Colonic mucosa (tissue), 4 donors: Measurements from ENCODE around the gene MTCL1. TPM values are rescaled to one million over a fixed set of nuclear protein-coding genes. Genes with fewer than 3 reads are reported as not detected.

Experiments
- DNase-seq: peaks from one replicate; pipeline ENCODE4 v3.0.0-alpha.2; 2020
- H3K27ac ChIP-seq: fragments of 200-600 bp; one replicate; pipeline ENCODE4 v1.8.0; 2021
- H3K27me3 ChIP-seq: fragments of 200-600 bp; one replicate; pipeline ENCODE4 v1.8.0; 2021
- H3K36me3 ChIP-seq: fragments of 200-600 bp; one replicate; pipeline ENCODE4 v1.8.0; 2021
- H3K4me1 ChIP-seq: fragments of 200-600 bp; one replicate; pipeline ENCODE4 v1.8.0; 2021; ENCODE audit warnings: mild to moderate bottlenecking
- H3K4me3 ChIP-seq: fragments of 200-600 bp; one replicate; pipeline ENCODE4 v1.8.0; 2021
- H3K9ac ChIP-seq, 2 donors: one replicate each; pipeline ENCODE4 v1.7.0; 2013; ENCODE audit warnings: control low read depth in 2 of 2, low read depth in 2 of 2, low read length in 2 of 2
- H3K9me3 ChIP-seq: fragments of 200-600 bp; one replicate; pipeline ENCODE4 v1.8.0; 2021
- intact Hi-C: fragments of 100-400 bp; cut with DNase I; formaldehyde crosslinking; loops from one replicate; pipeline ENCODE4 v1.14.1; 2022
- total RNA-seq, 2 donors: library from RNA; stranded (reverse); fragmentation: NEBNext Ultra II Directional in 1 of 2; extraction: Animal tissue kit (Norgen Biotek cat#: 25700) in 1 of 2; gene quantifications; one replicate each; pipeline ENCODE4 v1.2.1, GENCODE V29; 2021
- TF ChIP-seq, protein P1 (sequence below): fragments of 200-600 bp; IDR thresholded peaks from one replicate; pipeline ENCODE4 v1.8.0; 2022; ENCODE audit warnings: antibody characterized with exemption, mild to moderate bottlenecking
- donor health status: healthy.
- donor health status: DM: no; HTN: no; CAD: no.
- donor health status: DM: no; HTN: no; CAD: no.

Gene MTCL1
- total RNA-seq, 2 donors from 2014 or later: 2.3 to 20.8 TPM

DNA sequence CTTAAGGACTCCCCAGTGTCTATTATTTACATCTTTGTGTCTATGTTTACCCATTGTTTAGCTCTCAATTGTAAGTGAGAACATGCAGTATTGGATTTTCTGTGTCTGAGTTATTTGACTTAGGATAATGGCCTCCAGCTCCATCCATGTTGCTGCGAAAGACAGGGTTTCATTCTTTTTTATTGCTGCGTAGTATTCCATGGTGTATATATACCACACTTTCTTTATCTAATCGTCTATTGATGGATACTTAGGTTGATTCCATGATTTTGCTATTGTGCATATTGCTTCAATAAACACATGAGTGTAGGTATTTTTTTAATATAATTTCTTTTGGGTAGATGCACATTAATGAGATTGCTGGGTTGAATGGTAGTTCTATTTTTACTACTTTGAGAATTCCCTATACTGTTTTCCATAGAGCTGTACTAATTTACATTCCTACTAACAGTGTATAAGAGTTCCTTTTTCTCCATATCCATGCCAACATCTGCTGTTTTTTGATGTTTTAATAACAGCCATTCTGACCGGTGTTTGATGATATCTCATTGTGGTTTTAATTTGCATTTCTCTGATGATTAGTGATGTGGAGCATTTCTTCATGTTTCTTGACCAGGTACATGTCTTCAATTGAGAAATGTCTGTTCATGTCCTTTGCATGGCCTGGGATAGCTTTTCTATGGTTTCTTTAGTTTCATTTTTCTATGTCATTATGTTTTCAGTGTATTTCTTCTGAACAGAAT, 21.8 kb downstream of the MTCL1 start:
- TF ChIP-seq, protein P1, sequence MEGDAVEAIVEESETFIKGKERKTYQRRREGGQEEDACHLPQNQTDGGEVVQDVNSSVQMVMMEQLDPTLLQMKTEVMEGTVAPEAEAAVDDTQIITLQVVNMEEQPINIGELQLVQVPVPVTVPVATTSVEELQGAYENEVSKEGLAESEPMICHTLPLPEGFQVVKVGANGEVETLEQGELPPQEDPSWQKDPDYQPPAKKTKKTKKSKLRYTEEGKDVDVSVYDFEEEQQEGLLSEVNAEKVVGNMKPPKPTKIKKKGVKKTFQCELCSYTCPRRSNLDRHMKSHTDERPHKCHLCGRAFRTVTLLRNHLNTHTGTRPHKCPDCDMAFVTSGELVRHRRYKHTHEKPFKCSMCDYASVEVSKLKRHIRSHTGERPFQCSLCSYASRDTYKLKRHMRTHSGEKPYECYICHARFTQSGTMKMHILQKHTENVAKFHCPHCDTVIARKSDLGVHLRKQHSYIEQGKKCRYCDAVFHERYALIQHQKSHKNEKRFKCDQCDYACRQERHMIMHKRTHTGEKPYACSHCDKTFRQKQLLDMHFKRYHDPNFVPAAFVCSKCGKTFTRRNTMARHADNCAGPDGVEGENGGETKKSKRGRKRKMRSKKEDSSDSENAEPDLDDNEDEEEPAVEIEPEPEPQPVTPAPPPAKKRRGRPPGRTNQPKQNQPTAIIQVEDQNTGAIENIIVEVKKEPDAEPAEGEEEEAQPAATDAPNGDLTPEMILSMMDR: no peak
- H3K9ac ChIP-seq: no peak overlapping the region
- no peak overlapping the region for H3K27ac ChIP-seq
- peaks cover 10% of the 10 kb centered on the region for H3K4me1 ChIP-seq
- DNase-seq: no peak
- H3K27me3 ChIP-seq: no peaks in the 10 kb centered on the region
- intact Hi-C loops: no loop called here
- no peak overlapping the region for H3K4me3 ChIP-seq
- no peaks in the 10 kb centered on the region for H3K36me3 ChIP-seq
- no peaks in the 10 kb centered on the region for H3K9me3 ChIP-seq

DNA sequence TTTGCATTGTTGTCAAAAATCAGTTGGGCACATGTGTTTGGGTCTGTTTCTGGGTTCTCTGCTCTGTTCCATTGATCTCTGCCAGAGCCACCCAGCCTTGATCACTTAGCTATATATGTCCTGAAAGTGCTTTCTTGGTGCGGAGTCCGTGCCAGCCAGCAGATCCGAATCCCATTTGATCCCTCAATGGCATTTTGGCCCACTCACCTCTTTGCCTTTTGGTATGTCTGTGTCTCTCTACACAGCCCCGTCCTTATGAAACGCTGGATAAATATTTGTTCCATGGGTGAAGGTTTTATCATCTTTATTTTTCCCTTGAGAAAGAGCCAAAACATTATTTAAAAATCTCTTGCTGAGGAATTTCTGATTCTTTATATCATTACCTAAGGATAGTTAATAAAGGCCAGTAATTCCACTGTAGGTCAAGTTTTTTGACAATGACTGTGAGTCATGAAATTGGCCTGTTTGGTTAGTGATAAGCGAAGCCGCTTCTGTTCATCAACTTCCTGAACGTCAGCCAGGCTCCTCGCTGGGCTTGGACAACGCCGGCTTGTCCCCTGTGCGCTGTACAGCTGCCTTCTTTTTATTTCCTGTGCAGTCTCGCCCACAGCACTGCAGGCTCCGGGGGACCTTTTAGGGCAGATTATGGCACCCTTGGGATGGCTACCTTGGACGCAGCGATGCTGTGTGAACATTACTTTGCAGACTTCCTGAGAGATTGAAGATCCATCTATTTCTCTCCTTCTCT, 24.9 kb downstream of the MTCL1 start:
- intact Hi-C loops: no loop called here
- H3K9ac ChIP-seq: no peak overlapping the region
- peak; percentile 79 for DNase-seq
- TF ChIP-seq, protein P1: no peak
- H3K9me3 ChIP-seq: no peaks in the 10 kb centered on the region
- H3K27ac ChIP-seq: peak overlapping the region; percentile 32
- no peaks in the 10 kb centered on the region for H3K36me3 ChIP-seq
- no peak overlapping the region for H3K4me3 ChIP-seq
- peaks cover 4% of the 10 kb centered on the region for H3K4me1 ChIP-seq
- H3K27me3 ChIP-seq: no peaks in the 10 kb centered on the region

DNA sequence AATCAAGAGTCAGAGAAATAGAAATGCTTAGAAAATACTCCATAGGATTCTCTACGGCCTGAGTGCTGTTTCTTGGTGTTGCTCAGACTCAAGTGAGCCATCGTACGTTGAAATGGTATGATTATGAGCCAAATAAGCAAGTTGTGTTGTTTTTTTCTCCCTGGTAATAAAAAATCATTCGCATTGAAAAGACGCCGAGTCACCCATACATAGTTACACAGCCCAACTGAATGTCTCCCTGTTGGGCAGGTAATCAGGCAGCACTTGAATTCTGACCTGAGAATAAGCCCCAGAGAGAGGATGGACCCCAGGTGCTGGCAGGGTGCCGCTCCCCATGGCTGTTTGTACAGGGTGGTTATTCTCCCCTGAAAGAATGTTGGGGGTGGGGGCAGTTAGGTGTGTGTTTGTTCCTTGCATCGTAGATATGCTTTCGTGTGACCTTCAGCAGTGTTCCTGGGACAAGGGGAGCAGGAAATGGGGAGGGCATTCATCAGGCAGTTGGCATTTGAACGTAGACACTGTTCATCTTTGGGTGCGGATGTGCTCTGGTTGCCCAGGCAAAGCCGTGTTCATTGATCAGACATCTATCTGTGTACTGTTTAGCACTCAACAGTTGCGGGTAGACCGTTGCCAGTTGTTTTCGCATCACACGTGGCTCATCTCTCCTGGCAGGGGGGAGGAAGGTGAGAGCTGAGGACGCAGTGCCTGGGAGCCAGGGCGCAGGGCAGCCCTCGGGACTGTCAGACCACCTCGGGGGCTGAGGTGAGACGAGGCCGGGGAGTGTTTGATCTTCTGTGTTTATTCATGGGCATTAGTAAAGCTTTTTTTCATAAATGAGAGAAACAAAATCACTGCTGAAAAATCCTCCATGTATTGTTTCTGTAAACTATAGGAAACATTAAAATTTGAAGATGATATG, 27.3 kb downstream of the MTCL1 start:
- intact Hi-C loops: no loop called here
- Histone ChIP-seq H3K4me3 (no peak overlapping the region), H3K36me3 (no peaks in the 10 kb centered on the region), H3K27me3 (no peaks in the 10 kb centered on the region), H3K9ac (no peak overlapping the region), H3K9me3 (no peaks in the 10 kb centered on the region), H3K4me1 (peaks cover 4% of the 10 kb centered on the region), H3K27ac (no peak overlapping the region)
- no peak for DNase-seq
- TF ChIP-seq, protein P1: no peak

DNA sequence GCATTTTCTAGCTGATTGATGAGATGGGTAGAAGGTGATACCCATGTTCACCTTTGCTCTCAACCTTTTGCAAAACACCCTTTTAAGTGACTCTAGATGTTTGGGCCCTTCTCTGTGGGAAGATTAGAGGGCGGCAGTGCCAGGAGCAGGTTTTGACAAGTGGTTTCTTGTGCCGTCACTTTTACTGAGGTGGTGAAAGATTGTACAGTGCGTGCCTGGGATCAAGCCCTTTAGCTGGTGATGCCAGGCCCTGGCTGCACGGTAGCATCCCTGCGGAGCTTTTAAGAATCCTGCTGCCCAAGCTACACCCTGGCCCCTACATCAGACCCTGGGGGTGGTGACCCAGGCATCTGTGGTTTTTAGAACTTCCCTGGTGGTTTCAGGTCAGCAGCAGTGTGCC, 29.1 kb downstream of the MTCL1 start:
- Histone ChIP-seq H3K4me1 (peaks cover 4% of the 10 kb centered on the region), H3K27ac (no peak overlapping the region), H3K27me3 (no peaks in the 10 kb centered on the region), H3K36me3 (no peaks in the 10 kb centered on the region), H3K9ac (no peak overlapping the region), H3K4me3 (no peak overlapping the region), H3K9me3 (no peaks in the 10 kb centered on the region)
- intact Hi-C loops: no loop called here
- TF ChIP-seq, protein P1: no peak
- no peak for DNase-seq

DNA sequence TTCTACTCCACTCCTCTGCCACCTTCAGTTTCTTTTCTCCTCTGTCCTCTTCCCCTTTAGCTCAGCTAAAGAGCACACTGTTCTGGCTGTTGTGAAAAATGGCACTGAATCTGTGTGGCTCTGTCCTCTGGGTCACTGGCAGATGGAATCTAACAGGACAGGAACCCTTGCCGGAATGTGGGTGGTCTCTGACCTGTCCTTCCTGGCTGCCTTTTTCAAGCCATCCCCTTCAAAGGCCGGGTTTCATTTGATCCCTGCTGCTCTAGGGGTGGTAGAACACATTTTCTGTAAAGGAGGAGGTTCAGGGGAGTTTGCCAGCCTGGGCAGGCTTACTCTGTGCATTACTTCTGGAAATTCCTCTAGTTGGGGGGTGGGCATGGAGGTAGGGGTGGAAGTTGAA, 29.9 kb downstream of the MTCL1 start:
- Histone ChIP-seq H3K4me3 (no peak overlapping the region), H3K9me3 (no peaks in the 10 kb centered on the region), H3K36me3 (no peaks in the 10 kb centered on the region), H3K9ac (no peak overlapping the region), H3K4me1 (no peaks in the 10 kb centered on the region), H3K27me3 (no peaks in the 10 kb centered on the region), H3K27ac (no peak overlapping the region)
- TF ChIP-seq, protein P1: no peak
- intact Hi-C loops: no loop called here
- no peak for DNase-seq
